Measurements from ENCODE around the gene CEACAM21.
"Not testable (repeated sequence)": the region's sequence is repeated elsewhere in the genome, so short reads cannot be mapped to it uniquely, and the experiment has no call there.

CEACAM21 gene

DNA sequence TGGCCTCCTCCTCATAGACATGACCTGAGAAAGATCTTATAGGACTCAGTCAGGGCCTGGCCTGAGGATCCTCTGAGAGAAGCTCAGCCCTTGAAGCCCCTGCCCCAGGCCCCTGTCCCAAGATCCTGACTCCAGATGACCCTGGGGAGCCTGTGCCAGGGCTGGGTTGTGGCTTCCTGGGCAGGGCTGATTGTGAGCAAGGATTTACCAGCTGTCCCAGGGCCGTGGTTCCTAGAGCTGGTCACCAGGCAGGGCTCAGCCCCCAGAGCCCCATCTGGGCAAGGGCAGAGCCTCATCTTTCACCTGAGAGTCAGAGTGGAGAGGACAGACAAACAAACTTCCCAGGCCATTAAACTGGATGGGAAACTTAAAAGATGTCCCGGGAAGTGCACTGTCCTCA, 1.9 kb downstream of the CEACAM21 start:
- no peak overlapping the region for H2AFZ ChIP-seq (ENCODE audit: low read depth, low read length)
- no peak overlapping the region for H3K4me2 ChIP-seq (ENCODE audit: low read length)
- TF ChIP-seq, protein P1, sequence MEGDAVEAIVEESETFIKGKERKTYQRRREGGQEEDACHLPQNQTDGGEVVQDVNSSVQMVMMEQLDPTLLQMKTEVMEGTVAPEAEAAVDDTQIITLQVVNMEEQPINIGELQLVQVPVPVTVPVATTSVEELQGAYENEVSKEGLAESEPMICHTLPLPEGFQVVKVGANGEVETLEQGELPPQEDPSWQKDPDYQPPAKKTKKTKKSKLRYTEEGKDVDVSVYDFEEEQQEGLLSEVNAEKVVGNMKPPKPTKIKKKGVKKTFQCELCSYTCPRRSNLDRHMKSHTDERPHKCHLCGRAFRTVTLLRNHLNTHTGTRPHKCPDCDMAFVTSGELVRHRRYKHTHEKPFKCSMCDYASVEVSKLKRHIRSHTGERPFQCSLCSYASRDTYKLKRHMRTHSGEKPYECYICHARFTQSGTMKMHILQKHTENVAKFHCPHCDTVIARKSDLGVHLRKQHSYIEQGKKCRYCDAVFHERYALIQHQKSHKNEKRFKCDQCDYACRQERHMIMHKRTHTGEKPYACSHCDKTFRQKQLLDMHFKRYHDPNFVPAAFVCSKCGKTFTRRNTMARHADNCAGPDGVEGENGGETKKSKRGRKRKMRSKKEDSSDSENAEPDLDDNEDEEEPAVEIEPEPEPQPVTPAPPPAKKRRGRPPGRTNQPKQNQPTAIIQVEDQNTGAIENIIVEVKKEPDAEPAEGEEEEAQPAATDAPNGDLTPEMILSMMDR (IDR thresholded peaks at IDR 0.05; ENCODE audit: low read depth, low read length) = no peak
- no peak for TF ChIP-seq EZH2phosphoT487 (IDR thresholded peaks at IDR 0.05; ENCODE audit: low read depth)
- no peak overlapping the region for H3K4me3 ChIP-seq (ENCODE audit: low read length)
- no peaks in the 10 kb centered on the region for H3K79me2 ChIP-seq (ENCODE audit: low read length)
- peaks cover 11% of the 10 kb centered on the region; the same call in 1 of the 2 replicates for H3K9me3 ChIP-seq (ENCODE audit: insufficient read depth, low read length)
- no peaks in the 10 kb centered on the region for H4K20me1 ChIP-seq (ENCODE audit: insufficient read depth, low read length)
- no peak overlapping the region for H3K27ac ChIP-seq (ENCODE audit: low read length)
- H3K36me3 ChIP-seq (replicated peaks; ENCODE audit: low read depth, low read length) = no peaks in the 10 kb centered on the region
- H3K27me3 ChIP-seq (ENCODE audit: low read depth, low read length) = no peaks in the 10 kb centered on the region
- no peak overlapping the region for H3K9ac ChIP-seq (ENCODE audit: low read length)
- peaks cover 11% of the 10 kb centered on the region for H3K4me1 ChIP-seq (ENCODE audit: low read length)

GRCh38 chr19:41578886-41579285, 2.9 kb downstream of the CEACAM21 start:
- Histone ChIP-seq H4K20me1 (ENCODE audit: insufficient read depth, low read length) (no peaks in the 10 kb centered on the region), H3K4me2 (ENCODE audit: low read length) (no peak overlapping the region), H3K9ac (ENCODE audit: low read length) (no peak overlapping the region), H3K27me3 (ENCODE audit: low read depth, low read length) (no peaks in the 10 kb centered on the region), H3K36me3 (replicated peaks; ENCODE audit: low read depth, low read length) (no peaks in the 10 kb centered on the region), H3K9me3 (ENCODE audit: insufficient read depth, low read length) (peaks cover 11% of the 10 kb centered on the region; the same call in 1 of the 2 replicates), H2AFZ (ENCODE audit: low read depth, low read length) (no peak overlapping the region), H3K27ac (ENCODE audit: low read length) (no peak overlapping the region), H3K4me1 (ENCODE audit: low read length) (peaks cover 11% of the 10 kb centered on the region), H3K4me3 (ENCODE audit: low read length) (no peak overlapping the region), H3K79me2 (ENCODE audit: low read length) (no peaks in the 10 kb centered on the region)
- TF ChIP-seq EZH2phosphoT487 (IDR thresholded peaks at IDR 0.05; ENCODE audit: low read depth) = no peak
- TF ChIP-seq, protein P1 (IDR thresholded peaks at IDR 0.05; ENCODE audit: low read depth, low read length) = no peak

DNA sequence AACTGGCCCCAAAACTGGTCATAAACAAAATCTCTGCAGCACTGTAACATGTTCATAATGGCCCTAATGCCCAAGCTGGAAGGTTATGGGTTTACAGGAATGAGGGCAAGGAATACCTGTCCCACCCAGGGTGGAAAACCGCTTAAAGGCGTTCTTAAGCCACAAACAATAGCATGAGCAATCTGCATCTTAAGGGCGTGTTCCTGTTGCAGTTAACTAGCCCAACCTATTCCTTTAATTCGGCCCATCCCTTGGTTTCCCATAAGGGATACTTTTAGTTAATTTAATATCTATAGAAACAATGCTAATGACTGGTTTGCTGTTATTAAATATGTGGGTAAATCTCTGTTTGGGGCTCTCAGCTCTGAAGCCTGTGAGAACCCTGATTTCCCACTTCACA, 5.1 kb downstream of the CEACAM21 start:
- H3K4me3 ChIP-seq (ENCODE audit: low read length); H3K36me3 ChIP-seq (replicated peaks; ENCODE audit: low read depth, low read length); H3K27me3 ChIP-seq (ENCODE audit: low read depth, low read length); H3K4me2 ChIP-seq (ENCODE audit: low read length); H3K9ac ChIP-seq (ENCODE audit: low read length); H3K27ac ChIP-seq (ENCODE audit: low read length); H4K20me1 ChIP-seq (ENCODE audit: insufficient read depth, low read length); H2AFZ ChIP-seq (ENCODE audit: low read depth, low read length); H3K4me1 ChIP-seq (ENCODE audit: low read length); H3K79me2 ChIP-seq (ENCODE audit: low read length): not testable (repeated sequence)
- H3K9me3 ChIP-seq (ENCODE audit: insufficient read depth, low read length) = peaks cover 11% of the 10 kb centered on the region; the same call in 1 of the 2 replicates

DNA sequence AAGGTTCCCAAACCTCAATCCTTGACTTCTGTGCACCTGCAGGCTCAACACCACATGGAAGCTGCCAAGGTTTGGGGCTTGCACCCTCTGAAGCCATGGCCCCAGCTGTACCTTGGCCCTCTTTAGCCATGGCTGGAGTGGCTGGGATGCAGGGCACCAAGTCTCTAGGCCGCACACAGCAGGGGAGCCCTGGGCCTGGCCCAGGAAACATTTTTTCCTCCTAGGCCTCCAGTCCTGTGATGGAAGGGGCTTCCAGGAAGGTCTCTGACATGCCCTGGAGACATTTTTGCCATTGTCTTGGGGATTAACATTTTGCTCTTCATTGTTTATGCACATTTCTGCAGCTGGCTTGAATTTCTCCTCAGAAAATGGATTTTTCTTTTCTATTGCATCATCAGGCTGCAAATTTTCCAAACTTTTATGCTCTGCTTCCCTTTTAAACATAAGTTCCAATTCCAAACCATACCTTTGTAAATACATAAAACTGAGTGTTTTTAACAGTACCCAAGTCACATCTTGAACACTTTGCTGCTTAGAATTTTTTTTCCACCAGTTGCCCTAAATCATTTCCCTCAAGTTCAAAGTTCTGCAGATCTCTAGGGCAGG, 6.7 kb downstream of the CEACAM21 start:
- peaks cover 11% of the 10 kb centered on the region; the same call in 1 of the 2 replicates for H3K9me3 ChIP-seq (ENCODE audit: insufficient read depth, low read length)
- H3K36me3 ChIP-seq (replicated peaks; ENCODE audit: low read depth, low read length); H3K27me3 ChIP-seq (ENCODE audit: low read depth, low read length); H3K4me2 ChIP-seq (ENCODE audit: low read length); H3K4me1 ChIP-seq (ENCODE audit: low read length); H3K27ac ChIP-seq (ENCODE audit: low read length); H3K4me3 ChIP-seq (ENCODE audit: low read length); H4K20me1 ChIP-seq (ENCODE audit: insufficient read depth, low read length); H3K9ac ChIP-seq (ENCODE audit: low read length); H3K79me2 ChIP-seq (ENCODE audit: low read length); H2AFZ ChIP-seq (ENCODE audit: low read depth, low read length): not testable (repeated sequence)

DNA sequence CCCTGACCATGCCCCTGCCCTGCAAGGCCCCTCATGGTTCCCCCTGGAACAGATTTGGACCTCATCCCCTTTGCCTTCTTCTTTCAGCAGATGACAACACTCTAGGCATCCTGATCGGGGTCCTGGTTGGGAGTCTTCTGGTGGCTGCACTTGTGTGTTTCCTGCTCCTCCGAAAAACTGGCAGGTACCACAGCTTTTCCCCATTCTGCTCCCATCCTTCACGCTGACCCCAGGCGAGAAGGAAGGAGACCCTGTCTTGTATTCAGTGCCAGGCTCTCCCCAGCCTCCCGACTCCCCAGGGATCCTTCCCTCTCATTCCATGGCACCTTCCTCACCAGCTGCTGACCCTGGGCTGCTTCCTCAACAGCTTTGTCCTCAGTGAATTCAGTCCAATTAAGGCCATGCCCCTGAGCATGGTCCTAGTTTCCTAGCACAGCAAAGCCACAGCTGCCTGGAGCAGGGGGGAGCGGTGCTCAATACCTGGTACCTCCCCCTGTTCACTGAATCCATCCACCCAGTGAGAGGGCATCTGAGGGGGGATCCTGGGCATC, 8.4 kb downstream of the CEACAM21 start:
- peaks cover 11% of the 10 kb centered on the region; the same call in 1 of the 2 replicates for H3K9me3 ChIP-seq (ENCODE audit: insufficient read depth, low read length)

More for the DNA sequence above, 8.4 kb downstream of the CEACAM21 start:
- no peaks in the 10 kb centered on the region for H3K79me2 ChIP-seq (ENCODE audit: low read length)
- no peak overlapping the region for H3K27ac ChIP-seq (ENCODE audit: low read length)
- H3K36me3 ChIP-seq (replicated peaks; ENCODE audit: low read depth, low read length) = no peaks in the 10 kb centered on the region
- H3K4me3 ChIP-seq (ENCODE audit: low read length) = no peak overlapping the region
- H3K9ac ChIP-seq (ENCODE audit: low read length) = no peak overlapping the region
- H4K20me1 ChIP-seq (ENCODE audit: insufficient read depth, low read length) = peaks cover 4% of the 10 kb centered on the region
- peaks cover 4% of the 10 kb centered on the region; the same call in 1 of the 2 replicates for H3K27me3 ChIP-seq (ENCODE audit: low read depth, low read length)
- no peak overlapping the region for H2AFZ ChIP-seq (ENCODE audit: low read depth, low read length)
- H3K4me2 ChIP-seq (ENCODE audit: low read length) = no peak overlapping the region
- TF ChIP-seq, protein P1 (IDR thresholded peaks at IDR 0.05; ENCODE audit: low read depth, low read length) = no peak
- no peak for TF ChIP-seq EZH2phosphoT487 (IDR thresholded peaks at IDR 0.05; ENCODE audit: low read depth)
- no peaks in the 10 kb centered on the region for H3K4me1 ChIP-seq (ENCODE audit: low read length)
